HG03469 (cell line): ENCODE measurements around the gene TAS1R1.

Experiments used
- ATAC-seq: cut with Tn5 transposase; IDR thresholded peaks from one replicate; pipeline ENCODE4 v1.9.1; 2021; ENCODE audit warnings: mild to moderate bottlenecking, moderate library complexity, moderate number of reproducible peaks; ENCODE audit not compliant: unreplicated experiment

Gene TAS1R1

DNA sequence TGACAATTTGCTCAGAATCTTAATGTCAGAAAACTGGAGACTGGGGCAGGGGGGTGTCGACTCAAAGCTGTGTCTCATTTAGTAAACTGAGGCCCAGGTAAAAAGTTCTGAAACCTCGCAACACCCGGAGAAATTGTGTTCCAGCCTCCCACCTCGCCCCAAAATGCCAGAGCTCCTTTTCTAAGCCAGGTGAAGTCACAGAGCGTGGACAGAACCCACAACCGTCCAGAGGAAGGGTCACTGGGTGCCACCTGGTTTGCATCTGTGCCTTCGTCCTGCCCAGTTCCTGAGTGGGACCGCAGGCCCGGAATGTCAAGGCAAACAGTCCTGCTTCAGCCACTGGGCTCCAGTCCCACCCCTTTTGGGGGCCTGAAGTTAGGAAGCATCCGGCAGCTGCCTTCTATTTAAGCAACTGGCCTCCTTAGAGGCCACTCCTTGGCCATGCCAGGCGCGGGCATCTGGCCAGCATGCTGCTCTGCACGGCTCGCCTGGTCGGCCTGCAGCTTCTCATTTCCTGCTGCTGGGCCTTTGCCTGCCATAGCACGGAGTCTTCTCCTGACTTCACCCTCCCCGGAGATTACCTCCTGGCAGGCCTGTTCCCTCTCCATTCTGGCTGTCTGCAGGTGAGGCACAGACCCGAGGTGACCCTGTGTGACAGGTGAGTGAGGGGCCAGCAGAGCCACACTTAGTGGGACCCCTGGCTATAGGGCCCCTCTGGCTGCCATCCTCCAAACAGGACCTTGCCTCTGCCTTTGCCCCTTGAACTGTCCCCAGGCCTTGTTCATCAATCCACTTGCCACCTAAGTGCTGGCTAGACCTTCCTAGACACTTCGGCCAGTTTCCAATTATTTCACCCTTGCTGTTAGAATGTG lies at the start of gene TAS1R1:
TSS of gene TAS1R1 (plus strand) at position 401 of the 872 bp plus-strand sequence. CDS start at position 468, 67 bp downstream.
- no peak for ATAC-seq

DNA sequence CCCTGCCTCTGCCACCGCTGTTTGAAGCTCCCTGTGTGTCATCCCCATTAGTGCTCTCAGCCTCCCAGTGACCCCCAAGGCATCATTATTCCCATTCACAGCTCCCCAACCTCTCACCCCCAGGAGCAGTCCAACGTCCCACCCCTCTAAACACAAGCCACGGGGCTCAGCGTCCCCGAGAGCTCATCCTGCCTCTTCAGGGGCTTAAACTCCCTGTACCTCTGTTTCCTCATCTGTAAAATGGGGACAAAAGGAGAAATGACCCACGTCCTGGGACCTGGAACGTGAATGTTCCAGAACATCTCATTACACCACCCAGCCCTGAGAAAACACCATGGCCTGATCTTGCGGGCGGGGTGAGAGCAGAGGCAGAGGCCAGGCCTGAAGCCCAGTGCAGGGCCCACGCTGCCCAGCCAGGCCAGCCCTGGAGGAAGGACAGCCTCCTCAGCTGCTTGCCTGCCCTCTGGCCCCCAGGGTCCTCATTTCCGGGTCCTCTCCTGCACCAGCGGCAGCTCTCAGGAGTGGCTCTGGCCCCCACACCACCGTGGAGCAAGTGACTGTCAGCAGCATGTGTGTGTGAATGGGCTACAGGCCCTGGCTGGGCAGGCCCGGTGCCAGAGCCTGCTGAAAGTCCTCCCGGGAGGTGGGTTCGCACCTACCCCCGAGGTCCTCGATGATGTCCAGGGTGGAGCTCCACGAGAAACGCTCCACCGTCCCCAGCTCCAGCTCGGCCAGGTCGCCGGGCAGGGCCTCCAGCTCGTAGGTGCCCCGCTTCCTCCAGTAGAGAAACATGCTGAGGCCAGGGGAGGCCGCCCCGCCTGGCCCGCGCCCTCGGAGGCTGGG lies 49.5 kb upstream of the TAS1R1 start:
- ATAC-seq = no peak

DNA sequence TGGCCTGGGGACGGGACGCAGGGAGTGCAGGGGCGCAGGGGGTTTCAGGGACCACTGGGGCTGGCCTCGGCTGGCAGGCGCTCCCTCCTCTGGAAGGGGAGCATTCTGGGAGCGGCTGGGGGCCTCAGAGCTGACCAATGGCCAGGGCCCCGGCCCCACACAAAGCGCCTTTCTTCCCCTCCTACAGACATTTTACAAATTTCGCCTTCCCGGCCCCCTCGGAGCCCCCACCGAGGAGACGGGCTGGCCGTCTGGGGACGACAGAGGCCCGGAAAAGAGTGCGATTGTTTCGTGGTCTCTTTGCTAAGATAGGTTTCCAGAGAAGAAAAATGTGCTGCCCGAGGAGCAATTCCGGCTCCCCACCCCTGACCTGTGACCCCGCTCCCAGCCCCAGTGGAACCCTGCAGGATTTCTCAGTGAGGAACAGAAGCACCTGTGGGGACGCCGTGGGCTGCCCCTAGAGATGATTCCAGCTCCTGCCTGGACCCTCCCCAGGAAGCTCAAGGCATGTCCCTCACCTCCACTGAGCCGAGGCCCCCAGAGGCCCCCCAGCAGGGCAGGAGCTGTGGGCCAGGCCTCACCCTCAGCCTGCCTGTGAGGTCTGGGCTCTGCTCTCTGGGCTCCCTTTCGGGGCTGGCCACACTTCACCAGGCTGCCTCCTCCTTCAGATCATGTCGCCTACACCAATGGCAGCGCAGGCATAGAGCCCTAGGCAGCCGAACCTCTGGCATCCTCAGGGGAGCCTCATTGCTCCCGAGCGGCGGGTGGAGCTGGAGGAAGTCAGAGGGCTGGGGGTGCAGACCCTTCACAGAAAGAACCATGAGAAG lies 48.7 kb upstream of the TAS1R1 start:
- ATAC-seq = no peak

DNA sequence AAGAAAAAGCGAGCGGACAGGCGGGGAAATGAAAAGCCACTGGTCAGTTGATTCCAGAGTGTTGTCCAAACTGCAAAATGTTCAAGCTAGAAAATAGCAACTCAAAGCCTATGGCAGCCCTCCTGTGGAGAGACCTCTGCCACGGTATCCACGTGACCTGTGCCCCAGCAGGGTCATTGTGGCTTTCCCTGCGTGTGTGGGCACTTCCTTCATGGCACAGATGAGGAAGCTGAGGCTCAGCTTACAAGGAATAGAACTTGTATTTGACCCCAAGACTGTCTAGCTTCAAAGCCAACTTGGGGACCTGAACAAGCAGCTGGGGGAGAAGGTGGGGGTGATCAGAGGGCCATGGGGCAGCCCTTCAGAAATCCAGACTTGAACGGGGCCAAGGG lies 48.1 kb upstream of the TAS1R1 start:
- no peak for ATAC-seq

DNA sequence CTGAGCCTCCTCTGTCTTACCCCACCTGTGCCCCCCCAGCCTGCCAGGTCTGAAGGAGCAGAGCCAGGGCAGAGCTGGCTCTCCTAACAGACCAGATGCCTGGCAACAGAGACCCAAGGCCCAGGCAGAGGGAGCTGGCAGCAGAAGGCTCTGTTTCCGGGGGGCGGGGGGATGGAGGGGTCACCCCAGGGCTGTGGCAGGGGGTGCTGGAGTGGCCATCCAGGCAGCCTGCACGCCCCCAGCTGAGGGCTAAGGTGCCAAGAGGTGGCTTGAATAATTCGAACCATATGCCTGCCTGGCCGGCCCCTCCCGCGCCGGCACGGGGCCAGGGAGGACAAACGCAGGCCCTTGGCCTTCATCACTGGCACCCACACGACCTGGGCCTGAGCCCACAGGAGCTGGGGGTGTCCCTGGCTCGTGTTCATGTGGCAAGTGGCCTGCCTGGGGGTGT lies 47.6 kb upstream of the TAS1R1 start:
- ATAC-seq = no peak

DNA sequence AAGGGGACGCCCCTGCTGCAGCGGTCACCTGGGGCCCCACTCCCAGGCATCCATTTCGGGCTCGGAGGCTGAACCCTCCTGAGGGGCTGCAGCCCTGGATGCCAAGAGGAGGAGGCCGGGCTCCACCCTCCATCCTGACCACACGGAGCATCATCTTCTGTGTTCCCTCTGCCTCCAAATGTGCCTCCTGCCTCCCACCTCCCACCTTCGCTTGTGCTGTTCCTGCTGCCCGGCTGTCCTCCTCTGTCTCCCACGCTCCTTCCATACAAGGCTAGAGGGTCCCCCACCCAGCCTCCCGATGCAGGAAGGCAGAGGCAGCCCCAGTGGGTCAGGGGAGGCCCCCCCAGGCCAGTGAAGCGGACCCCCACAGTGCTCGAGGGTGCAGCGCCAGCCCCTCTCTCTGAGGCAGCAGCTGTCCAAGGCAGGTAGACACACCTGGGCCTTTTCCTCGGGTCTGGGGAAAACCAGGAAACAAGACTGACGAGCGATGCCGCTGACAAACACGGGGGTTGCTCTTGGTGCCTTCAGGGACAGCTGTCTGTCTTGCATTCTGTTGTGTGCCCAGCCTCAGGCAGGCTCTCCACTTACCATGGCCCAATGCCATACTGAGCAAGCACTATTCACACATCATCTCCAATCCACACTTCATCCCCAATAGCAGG lies 46.8 kb upstream of the TAS1R1 start:
- ATAC-seq = no peak

DNA sequence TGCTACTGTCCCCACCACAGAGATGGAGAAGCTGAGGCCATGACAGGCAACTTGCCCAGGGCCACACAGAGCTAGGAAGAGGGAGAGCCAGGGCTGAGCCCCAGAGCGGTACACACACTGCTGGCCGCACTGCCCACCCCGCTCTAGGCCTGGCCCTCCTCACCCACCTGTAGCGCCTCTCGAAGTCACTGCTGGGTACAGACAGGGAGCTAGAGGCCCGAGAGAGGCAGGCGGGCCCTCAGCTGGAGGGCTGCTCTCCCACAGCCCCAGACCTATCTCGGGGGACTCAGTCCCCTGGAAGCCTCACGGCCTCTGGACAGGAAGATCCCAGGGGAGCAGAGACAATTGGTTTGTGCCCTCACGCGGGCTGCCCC lies 46.3 kb upstream of the TAS1R1 start:
- ATAC-seq = no peak

DNA sequence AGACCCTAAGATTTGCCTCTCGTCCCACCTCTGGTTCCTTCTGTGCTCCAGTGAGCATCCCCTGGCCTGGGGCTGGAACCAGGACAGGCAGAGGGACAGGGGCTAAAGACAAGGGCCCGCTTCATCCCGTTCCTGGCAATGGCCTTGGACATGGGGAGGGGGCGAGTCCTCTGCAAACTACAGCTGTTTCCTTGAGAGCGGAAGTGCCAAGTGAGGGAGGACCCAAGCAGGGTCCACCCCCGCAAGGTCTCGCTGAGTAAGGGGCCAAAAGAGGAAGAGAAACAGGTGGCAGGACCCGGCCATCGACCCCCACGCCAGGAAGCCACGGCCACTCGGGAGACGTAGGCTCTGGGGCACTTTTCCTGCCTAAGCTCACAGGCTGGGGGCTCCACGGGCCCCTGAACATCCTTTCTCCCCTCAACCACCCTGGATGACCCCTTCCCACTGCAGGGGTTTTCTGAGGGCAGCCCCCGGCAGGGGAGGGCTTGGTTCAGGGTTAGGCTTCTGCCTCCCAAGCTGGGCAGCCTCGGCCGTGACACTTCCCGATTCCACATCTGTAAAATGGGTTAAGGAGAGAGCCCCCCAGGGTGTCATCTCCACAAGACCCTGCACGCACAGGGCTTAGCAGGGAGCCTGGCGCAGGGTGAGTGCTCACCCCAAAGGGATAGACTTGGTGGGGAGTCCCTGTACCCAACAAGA lies 45.7 kb upstream of the TAS1R1 start:
- ATAC-seq = no peak

DNA sequence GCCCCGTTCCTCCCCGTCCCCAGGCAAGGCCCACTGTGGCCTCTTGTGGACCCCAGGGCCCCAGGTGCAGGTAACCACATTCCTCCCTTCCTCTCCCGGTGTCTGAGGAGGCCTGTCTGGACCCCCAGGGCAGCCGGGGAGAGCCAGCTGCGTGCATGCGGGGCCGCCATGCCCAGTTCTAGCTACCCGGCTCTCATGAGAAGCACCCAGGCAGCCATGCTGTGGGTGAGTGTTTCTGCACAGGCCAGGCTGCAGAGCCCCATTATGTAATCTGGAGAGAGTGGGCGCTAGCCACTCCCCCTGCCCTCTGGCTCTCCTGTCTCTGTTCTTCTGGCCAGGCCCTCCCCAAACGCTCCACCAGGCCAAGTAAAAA lies 45.2 kb upstream of the TAS1R1 start:
- ATAC-seq = no peak

DNA sequence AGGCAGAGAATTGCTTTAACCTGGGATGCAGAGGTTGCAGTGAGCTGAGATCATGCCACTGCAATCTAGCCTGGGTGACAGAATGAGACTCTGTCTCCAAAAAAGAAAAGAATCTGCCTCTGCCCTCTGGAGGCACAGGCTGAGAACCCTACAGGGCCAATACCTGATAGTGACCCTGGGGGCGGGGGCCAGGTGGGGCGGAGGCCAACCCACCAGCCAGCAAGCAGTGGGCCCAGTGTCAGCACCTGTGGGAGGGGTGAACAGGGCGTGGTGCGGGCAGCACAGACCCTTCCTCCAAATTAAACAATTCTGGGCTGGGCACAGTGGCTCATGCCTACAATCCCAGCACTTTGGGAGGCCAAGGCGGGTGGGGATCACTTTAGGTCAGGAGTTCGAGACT lies 44.6 kb upstream of the TAS1R1 start:
- ATAC-seq = no peak

DNA sequence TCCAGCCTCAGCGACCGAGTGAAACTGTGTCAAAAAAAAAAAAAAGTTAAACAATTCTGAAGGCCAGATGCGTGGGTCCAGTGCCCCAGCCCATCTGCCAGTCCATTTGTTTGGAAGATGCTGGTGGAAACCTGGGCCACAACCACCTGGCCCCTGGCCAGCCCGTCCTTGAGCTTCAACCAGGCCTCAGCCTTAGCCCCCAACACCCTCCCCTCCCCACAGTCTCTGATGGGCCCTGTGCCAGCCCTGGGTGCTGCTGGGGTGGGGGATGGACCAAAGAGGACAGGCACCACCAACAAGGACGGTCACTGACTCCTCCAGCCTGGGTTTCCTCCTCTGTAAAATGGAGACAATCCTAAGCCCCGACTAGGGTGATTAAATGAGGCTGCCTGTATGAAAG lies 44.1 kb upstream of the TAS1R1 start:
- ATAC-seq = no peak

DNA sequence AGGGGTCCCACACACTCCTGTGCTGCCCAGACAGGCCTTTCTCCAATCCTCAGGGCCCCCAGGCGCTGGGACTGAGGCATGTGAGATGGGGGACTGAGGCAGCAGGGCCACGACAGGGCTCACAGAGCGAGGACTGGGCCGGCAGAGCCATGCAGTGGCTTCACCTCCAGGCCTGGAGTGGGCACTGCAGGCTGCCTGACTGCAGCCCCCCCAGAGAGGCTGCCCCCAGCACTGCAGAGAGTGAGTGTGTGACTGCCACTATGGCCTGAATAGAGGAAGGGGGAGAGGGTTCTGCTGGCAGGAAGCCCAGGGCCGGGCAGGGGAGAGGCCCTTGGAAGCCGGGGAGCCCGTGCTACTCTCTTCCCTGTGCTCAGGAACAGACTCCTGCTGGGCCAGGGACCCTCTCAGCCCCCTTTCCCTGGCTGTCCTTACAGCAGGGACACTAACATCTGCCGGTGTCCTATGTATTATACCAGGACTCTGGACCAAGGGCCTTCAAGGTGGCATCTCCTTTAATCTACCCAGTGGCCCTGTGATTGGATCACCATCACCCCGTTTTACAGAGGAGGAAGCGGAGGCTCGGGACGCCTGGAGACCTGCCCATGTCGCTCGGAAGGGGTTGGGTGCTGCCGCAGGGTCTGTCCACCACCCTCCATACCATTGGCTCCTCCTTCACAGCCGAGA lies 43.4 kb upstream of the TAS1R1 start:
- ATAC-seq = no peak

DNA sequence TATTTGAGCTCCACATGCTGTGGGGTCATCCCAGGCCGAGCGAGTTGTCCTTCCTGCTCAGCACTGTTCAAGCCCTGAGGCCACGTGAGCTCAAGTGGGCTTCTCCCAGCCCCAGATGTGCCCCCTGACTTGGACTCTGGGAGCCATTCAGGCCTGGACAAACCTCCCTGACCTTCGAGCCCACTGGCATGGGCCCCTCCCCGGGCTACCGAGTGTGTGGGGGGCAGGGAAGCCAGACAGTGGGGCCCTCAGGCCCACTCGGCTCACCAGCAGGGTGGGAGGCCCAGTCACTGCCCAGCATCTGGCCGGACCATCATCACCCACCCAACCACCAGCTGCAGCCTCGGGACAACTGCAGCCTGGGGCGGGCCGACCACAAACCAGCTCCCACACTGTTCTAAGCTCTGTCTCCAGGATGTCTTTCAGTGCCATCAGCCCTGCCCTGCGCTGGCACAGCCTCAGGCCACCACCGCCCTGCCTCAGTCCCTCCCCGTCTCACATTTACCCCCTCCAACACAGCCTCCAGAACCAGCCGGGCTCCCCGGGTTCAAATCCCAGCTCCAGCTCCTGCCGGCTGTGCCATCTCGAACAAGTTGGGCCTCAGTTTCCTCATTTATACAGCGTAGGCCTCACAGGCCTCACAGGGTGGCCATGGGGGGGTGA lies 42.7 kb upstream of the TAS1R1 start:
- no peak for ATAC-seq

DNA sequence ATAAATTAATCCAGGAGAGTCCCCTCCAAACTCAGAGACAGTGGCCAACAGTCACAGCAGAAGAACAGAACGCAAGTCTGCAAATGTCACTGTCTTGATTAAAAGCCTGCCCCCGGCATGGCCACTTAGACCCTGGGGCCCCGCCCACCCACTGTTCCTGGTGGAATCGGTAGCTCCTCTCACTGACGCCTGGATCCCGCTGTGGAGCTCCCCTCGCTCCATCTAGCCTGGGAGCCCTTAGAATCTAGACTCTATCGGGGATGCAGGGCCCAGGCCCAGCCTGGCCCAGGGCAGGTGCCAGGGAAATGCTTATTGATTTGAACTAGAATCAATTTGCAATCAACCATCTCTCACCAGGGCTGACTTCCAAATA lies 42.2 kb upstream of the TAS1R1 start:
- ATAC-seq = no peak

DNA sequence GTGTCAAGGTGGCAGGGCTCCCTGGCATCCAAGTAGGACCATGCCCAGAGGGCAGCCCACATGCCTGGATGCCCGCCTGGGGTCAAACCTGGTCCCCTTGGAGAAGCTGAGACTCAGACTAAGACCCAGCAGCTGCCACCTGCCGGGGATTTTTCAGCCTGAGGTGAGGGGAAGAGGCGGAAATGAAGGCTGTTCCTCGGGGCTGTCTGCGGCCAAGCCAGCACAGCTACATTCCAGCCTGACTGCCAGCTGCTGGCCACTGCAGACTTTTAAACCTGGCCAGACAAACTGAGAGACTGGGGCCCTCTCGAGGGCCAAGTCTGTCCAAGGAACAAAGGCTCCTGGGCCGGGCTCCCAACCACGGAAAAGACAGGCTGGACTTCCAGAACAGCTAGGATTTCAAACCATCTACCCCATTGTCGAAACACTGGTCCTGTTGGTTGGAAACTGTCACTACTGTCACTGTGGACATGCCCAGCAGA lies 41.7 kb upstream of the TAS1R1 start:
- ATAC-seq = no peak

DNA sequence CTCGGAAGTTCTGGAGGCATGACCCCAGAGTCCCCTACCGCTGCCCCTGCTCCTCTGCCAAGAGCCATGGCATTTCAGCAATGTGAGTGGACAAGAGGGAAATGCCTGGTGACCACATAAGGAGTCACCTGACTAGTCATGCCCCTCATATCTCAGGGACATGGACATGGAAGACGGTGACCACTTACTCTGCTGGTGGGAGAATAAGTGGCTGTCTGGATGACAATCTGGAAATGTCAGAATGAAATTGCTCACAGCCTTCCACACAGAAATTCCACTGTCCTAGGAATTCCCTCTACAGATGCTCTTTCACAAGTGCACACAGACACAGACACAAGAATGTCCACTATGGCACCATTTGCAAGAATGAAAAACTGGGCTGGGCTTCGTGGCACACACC lies 39.3 kb upstream of the TAS1R1 start:
- no peak for ATAC-seq

DNA sequence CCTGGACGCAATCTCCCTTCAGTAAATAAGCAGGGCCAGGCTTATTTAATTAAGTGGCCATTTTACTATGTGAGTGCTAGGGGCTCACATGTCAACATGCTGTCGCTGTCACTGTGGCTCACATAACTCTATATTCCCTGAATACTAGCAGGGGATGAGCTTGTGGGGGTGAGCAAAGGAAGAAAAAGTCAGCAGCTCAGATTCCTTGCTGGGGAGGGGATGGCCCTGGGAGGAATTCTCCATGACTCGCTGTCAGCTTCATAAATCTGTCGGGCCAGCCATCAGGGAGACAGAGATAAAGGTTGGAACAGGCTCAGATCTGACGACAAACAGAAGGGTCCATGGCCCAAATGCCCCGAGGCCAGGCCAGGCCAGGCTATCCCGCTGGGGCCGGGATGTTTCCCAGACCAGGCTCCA lies 37.7 kb upstream of the TAS1R1 start:
- no peak for ATAC-seq

DNA sequence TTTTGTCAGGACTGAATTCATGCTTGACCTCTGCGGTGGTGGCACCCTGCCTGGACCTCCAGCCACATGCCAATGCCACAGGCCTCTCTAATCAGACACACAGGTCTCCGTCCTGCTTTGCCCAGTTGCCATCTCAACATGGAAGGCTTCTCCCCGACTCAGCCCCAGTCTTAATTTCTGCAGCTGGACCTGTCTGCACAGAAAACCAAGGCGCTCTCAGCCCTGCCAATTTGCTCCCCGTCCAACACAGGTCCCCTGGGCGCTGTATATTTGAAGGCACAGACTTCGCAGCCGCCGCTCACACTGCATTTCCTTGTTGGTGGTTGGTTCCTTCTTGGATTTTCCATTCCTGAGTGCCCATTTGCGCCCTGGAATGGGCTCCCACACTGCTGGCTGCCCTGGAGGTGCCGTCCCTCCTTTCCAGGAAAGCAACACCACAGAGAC lies 35.6 kb upstream of the TAS1R1 start:
- ATAC-seq = no peak
